Activated T-cell treated with anti-CD3 and anti-CD28 coated beads, Interleukin-2, amount 50 U/mL, for 1 hour (primary cell): ENCODE results near the gene GPR35.

Experiments
- DNase-seq: peaks from one replicate; pipeline ENCODE4 v3.0.0-alpha.2; 2020

The GPR35 gene

GRCh38 chr2:240589850-240590525 is 35.3 kb upstream of the GPR35 start:
- DNase-seq, result peak; percentile 4

GRCh38 chr2:240590681-240591111 is 34.6 kb upstream of the GPR35 start:
- DNase-seq, result peak; percentile 4

- no peak for DNase-seq
Measured at GRCh38 chr2:240591226-240591625, 34.1 kb upstream of the GPR35 start.

- DNase-seq, result peak; percentile 13
Measured at GRCh38 chr2:240591784-240592183, 33.5 kb upstream of the GPR35 start.

- peak; percentile 5 for DNase-seq
Measured at GRCh38 chr2:240593026-240593702, 32.1 kb upstream of the GPR35 start.

- DNase-seq, result peak; percentile 13
Measured at GRCh38 chr2:240593703-240594451, 31.4 kb upstream of the GPR35 start.

GRCh38 chr2:240594511-240595380 is 30.5 kb upstream of the GPR35 start:
- DNase-seq, result peak; percentile 14

GRCh38 chr2:240595381-240596079 is 29.8 kb upstream of the GPR35 start:
- peak; percentile 42 for DNase-seq

GRCh38 chr2:240596080-240596460 is 29.2 kb upstream of the GPR35 start:
- DNase-seq, result no peak

GRCh38 chr2:240596491-240596931 is 28.8 kb upstream of the GPR35 start:
- DNase-seq, result peak; percentile 16

- DNase-seq, result no peak
Measured at GRCh38 chr2:240597054-240597418, 28.2 kb upstream of the GPR35 start.

- peak; percentile 15 for DNase-seq
Measured at GRCh38 chr2:240597419-240598181, 27.7 kb upstream of the GPR35 start.

- peak; percentile 14 for DNase-seq
Measured at GRCh38 chr2:240598311-240598911, 26.9 kb upstream of the GPR35 start.

- DNase-seq, result peak; percentile 7
Measured at GRCh38 chr2:240599141-240599583, 26.1 kb upstream of the GPR35 start.

GRCh38 chr2:240600451-240600961 is 24.8 kb upstream of the GPR35 start:
- peak; percentile 15 for DNase-seq

- peak; percentile 16 for DNase-seq
Measured at GRCh38 chr2:240601061-240601830, 24.0 kb upstream of the GPR35 start.

- peak; percentile 11 for DNase-seq
Measured at GRCh38 chr2:240601831-240602160, 23.5 kb upstream of the GPR35 start.

GRCh38 chr2:240602266-240603050 is 22.8 kb upstream of the GPR35 start:
- peak; percentile 10 for DNase-seq
